ENCODE measurements around the gene SRM.

DNA sequence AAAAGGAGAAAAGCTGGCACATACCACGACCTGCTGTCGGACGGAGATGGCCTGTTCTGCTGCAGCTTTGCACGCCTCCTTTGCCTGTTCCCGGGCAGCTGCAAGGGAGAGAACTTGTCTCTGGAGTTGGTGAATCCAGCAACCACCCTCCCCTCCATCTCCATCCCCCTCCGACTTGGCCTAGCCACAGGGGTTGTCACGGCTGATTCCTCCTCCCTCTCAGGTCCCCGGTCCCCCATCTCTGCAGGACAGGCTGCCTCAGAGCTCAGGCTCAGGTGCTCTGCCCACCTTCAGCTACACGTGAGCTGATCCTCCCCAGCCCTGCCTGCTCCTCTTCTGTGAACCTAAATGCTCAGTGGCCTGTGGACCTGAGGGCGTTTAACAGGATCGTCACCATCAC is 11.1 kb upstream of the SRM start:
- TF ChIP-seq, protein P1, sequence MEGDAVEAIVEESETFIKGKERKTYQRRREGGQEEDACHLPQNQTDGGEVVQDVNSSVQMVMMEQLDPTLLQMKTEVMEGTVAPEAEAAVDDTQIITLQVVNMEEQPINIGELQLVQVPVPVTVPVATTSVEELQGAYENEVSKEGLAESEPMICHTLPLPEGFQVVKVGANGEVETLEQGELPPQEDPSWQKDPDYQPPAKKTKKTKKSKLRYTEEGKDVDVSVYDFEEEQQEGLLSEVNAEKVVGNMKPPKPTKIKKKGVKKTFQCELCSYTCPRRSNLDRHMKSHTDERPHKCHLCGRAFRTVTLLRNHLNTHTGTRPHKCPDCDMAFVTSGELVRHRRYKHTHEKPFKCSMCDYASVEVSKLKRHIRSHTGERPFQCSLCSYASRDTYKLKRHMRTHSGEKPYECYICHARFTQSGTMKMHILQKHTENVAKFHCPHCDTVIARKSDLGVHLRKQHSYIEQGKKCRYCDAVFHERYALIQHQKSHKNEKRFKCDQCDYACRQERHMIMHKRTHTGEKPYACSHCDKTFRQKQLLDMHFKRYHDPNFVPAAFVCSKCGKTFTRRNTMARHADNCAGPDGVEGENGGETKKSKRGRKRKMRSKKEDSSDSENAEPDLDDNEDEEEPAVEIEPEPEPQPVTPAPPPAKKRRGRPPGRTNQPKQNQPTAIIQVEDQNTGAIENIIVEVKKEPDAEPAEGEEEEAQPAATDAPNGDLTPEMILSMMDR (IDR thresholded peaks at IDR 0.05; ENCODE audit: low read length) = no peak
- TF ChIP-seq EZH2 (IDR thresholded peaks at IDR 0.05; ENCODE audit: borderline replicate concordance, low read length) = no peak
